Astrocyte (in vitro differentiated cells and primary cell): Measurements from ENCODE around the gene CACNB1.

ENCODE experiments used
- CTCF ChIP-seq: IDR thresholded peaks from 2 replicates; pipeline ENCODE4 v1.5.1; 2011; ENCODE audit warnings: low read depth, mild to moderate bottlenecking, inconsistent platforms, low read length, moderate library complexity; ENCODE audit not compliant: insufficient read depth
- EZH2 ChIP-seq: IDR thresholded peaks from 2 replicates; pipeline ENCODE4 v1.6.1; 2012; ENCODE audit warnings: mild to moderate bottlenecking, low read length, inconsistent platforms; ENCODE audit not compliant: insufficient read depth

GRCh38 chr17:39126436-39126835 lies 71.0 kb downstream of the CACNB1 start:
- TF ChIP-seq CTCF (no peak), EZH2 (no peak)
